Measurements from ENCODE around the gene ELOVL6.

DNA sequence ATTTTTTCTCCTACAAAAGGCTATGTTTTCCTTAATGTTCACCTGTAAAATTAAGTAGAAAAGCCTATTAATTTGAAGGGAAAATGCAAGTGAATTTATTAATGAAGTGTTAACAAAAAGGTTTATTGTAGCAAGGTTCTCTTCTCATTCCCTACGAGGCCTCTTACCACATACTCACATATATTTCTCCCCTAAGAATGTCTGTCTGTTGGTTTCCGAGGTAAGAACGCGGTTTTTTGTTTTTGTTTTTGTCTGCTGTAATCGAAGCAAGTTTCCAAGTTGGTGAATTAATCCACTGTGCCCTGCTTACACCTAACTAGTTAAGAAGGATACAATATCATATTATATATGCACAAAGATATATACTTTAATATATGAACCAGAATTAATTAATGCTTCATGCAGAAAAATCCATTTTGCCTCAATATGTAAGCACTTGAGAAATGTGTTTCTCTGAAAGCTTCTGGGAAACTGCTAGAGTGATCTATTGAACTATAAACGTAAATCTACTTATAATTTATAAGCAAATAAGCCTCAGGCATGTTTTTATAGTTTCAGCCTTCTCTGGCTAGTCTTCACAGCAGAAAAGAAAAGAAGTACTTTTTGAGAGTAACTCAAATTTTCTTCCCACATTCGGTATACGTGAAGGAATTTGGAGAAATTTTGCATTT, 164.9 kb downstream of the ELOVL6 start:
- TF ChIP-seq EZH2 (IDR thresholded peaks at IDR 0.05; ENCODE audit: insufficient read depth, low read length): no peak
- TF ChIP-seq, protein P1, sequence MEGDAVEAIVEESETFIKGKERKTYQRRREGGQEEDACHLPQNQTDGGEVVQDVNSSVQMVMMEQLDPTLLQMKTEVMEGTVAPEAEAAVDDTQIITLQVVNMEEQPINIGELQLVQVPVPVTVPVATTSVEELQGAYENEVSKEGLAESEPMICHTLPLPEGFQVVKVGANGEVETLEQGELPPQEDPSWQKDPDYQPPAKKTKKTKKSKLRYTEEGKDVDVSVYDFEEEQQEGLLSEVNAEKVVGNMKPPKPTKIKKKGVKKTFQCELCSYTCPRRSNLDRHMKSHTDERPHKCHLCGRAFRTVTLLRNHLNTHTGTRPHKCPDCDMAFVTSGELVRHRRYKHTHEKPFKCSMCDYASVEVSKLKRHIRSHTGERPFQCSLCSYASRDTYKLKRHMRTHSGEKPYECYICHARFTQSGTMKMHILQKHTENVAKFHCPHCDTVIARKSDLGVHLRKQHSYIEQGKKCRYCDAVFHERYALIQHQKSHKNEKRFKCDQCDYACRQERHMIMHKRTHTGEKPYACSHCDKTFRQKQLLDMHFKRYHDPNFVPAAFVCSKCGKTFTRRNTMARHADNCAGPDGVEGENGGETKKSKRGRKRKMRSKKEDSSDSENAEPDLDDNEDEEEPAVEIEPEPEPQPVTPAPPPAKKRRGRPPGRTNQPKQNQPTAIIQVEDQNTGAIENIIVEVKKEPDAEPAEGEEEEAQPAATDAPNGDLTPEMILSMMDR (IDR thresholded peaks at IDR 0.05; ENCODE audit: insufficient read depth, low read depth, low read length): no peak
